Neural crest cell (in vitro differentiated cells): Measurements from ENCODE around the gene TERB1. TPM values are rescaled to one million over a fixed set of nuclear protein-coding genes. Genes with fewer than 3 reads are reported as not detected.

Experiments used
- DNase-seq: peaks from one replicate; pipeline ENCODE4 v3.0.0; 2021; ENCODE audit warnings: low read depth, mixed read lengths, low spot score
- H3K27ac Mint-ChIP-seq: one replicate; pipeline ENCODE4 v1.8.0; 2021; ENCODE audit warnings: mild to moderate bottlenecking, mixed read lengths; ENCODE audit not compliant: unreplicated experiment
- H3K27me3 Mint-ChIP-seq: 2 replicates; pipeline ENCODE4 v1.8.0; 2021; ENCODE audit warnings: low read depth, mild to moderate bottlenecking, mixed read lengths
- H3K36me3 Mint-ChIP-seq: 2 replicates; pipeline ENCODE4 v1.8.0; 2021; ENCODE audit warnings: low read depth, mild to moderate bottlenecking, mixed read lengths
- H3K4me1 Mint-ChIP-seq: 2 replicates; pipeline ENCODE4 v1.8.0; 2021; ENCODE audit warnings: mixed read lengths
- H3K4me3 Mint-ChIP-seq: one replicate; pipeline ENCODE4 v1.8.0; 2021; ENCODE audit warnings: mild to moderate bottlenecking, mixed read lengths
- H3K9me3 Mint-ChIP-seq: 2 replicates; pipeline ENCODE4 v1.8.0; 2021; ENCODE audit warnings: mixed read lengths
- total RNA-seq: library from RNA; stranded (reverse); gene quantifications from 2 replicates; pipeline ENCODE4 v1.2.1, GENCODE V29; 2021
- TF ChIP-seq, protein P1 (sequence below): fragments of 200-600 bp; sonication (generic); conservative IDR thresholded peaks from 2 replicates; pipeline ENCODE4 v1.5.0; 2021; ENCODE audit warnings: antibody characterized with exemption, mild to moderate bottlenecking

Gene TERB1
- total RNA-seq, 1 donor from 2014 or later, result 0.26 TPM

DNA sequence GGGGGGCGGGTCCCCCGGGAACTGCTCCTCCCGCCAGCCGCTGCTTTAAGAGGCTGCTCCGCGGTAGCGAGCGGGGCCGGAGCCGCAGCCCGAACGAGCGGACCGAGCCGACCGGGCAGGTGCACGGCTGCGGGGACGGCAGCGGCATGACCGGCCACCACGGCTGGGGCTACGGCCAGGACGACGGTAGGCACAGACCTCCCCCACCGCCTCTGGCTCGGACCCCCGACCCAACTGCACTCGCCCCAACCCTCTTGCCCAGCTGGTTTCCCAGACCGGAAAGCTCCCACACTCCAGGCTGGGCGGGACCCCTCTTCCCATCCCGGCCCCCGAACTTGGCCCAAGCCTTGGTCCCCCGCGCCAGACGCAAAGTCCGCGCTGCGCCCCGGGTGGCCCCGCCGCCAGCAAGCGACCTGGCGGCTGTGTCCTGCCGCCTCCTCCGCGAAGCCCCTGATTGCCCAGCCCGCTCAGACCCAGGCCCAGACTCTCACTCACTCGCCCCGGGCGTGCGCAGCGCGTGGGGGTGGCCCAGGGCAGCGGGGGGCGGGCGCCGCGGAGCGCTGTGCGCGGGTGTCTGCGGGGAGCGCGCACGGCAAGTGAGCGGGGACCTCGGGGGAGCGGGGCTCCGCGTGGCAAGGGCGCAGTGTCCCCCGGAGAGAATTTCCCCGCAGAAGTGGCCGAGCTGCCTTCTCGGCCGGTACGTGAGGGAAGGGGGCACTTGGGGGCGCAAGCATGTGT is 43.1 kb upstream of the TERB1 start, which contains the start of gene CA7:
CA7 (plus strand) TSS at position 73 of the 738 bp plus-strand sequence; CDS start at position 147, 74 bp downstream.
- DNase-seq, result no peak
- Mint-ChIP-seq H3K4me1 (no peaks in the 10 kb centered on the region), H3K27ac (peak within 1 kb of the TSS; percentile 27), H3K36me3 (no peaks in the 10 kb centered on the region), H3K27me3 (peaks cover 93% of the 10 kb centered on the region), H3K4me3 (peak within 1 kb of the TSS; percentile 79), H3K9me3 (no peaks in the 10 kb centered on the region)
- TF ChIP-seq, protein P1, sequence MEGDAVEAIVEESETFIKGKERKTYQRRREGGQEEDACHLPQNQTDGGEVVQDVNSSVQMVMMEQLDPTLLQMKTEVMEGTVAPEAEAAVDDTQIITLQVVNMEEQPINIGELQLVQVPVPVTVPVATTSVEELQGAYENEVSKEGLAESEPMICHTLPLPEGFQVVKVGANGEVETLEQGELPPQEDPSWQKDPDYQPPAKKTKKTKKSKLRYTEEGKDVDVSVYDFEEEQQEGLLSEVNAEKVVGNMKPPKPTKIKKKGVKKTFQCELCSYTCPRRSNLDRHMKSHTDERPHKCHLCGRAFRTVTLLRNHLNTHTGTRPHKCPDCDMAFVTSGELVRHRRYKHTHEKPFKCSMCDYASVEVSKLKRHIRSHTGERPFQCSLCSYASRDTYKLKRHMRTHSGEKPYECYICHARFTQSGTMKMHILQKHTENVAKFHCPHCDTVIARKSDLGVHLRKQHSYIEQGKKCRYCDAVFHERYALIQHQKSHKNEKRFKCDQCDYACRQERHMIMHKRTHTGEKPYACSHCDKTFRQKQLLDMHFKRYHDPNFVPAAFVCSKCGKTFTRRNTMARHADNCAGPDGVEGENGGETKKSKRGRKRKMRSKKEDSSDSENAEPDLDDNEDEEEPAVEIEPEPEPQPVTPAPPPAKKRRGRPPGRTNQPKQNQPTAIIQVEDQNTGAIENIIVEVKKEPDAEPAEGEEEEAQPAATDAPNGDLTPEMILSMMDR, result no peak

DNA sequence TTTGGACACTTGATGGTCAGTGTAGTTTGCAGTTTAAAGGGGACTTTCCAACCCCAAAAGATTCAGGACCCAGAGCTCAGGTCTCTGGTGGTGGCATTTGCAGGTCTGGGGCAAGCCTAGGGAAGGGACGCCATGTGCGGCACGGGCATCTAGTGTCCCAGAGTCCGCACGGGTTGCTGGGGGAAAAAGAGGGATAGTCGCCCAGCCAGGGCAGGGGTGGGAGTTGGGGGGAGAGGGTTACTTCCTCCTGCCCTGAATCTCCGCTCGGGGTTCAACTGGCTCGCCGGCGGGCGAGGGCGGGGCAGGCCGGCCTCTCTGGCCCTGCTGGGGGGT is 42.6 kb upstream of the TERB1 start:
- Mint-ChIP-seq H3K27ac (no peak overlapping the region), H3K4me3 (peak overlapping the region; percentile 79), H3K4me1 (no peaks in the 10 kb centered on the region), H3K36me3 (no peaks in the 10 kb centered on the region), H3K9me3 (no peaks in the 10 kb centered on the region), H3K27me3 (peaks cover 95% of the 10 kb centered on the region)
- DNase-seq, result no peak
- TF ChIP-seq, protein P1, result no peak

DNA sequence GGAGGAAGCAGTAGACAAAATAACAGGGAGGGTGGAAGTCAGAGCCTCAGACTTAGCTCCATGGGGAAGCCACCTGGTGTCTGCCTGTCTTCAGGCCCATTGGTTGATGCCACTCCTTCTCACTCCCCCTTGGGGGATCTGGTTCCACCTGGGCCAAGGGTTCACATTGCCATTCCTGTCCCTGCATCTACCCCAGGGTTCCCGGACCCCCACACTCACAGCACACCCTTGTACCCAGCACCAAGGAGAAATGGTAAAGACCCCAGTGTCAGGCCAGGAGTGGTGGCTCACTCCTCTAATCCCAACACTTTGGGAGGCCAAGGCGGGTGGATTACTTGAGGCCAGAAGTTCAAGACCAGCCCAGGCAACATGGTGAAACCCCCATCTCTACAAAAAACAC is 41.8 kb upstream of the TERB1 start:
- Mint-ChIP-seq H3K36me3 (no peaks in the 10 kb centered on the region), H3K27ac (no peak overlapping the region), H3K27me3 (peaks cover 95% of the 10 kb centered on the region), H3K4me3 (peak overlapping the region; percentile 37), H3K4me1 (no peaks in the 10 kb centered on the region), H3K9me3 (peaks cover 4% of the 10 kb centered on the region)
- TF ChIP-seq, protein P1, result no peak
- no peak for DNase-seq

DNA sequence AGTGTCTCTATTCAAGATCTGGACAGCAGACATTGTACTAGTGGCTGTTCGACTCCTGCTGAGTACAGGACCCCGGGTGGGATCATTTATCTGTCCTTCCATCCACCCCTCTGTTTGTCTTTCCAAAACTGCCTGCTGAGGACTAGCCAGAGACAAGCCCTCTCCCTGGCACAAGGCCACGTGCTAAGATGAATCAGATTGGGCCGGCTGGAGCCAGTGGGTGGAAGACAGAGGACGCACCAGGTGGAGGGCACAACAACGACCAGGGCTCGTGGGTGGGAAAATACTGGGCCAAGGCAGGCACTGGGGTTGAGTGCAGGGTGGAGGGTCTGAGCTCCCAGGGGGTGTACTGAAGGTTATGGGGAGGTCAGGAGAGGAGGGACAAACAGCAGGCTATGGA is 41.4 kb upstream of the TERB1 start:
- no peaks in the 10 kb centered on the region for H3K36me3 Mint-ChIP-seq
- no peak overlapping the region for H3K27ac Mint-ChIP-seq
- no peak for DNase-seq
- H3K9me3 Mint-ChIP-seq, result peaks cover 5% of the 10 kb centered on the region
- no peaks in the 10 kb centered on the region for H3K4me1 Mint-ChIP-seq
- H3K27me3 Mint-ChIP-seq, result peaks cover 93% of the 10 kb centered on the region
- TF ChIP-seq, protein P1, result no peak
- peak overlapping the region; percentile 3 for H3K4me3 Mint-ChIP-seq

DNA sequence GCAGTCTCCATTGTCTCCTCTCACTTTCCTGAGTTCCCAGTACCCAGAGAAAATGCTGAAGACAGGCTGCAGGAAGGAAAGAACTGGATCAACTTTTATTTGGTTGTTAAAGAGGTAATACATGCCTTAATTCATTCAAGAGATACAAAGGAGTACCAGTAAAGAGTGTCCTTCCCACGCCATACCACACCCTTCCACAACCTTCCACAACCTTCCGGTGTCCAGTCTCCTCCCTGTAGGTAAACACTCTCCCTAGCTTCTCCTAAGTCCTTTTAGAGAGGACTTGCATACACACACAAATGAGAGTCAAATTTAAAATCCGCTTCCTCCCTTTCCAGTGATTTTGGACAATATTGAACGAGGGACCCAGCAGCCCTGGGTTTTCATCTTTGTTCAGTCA is 40.0 kb upstream of the TERB1 start:
- TF ChIP-seq, protein P1, result no peak
- Mint-ChIP-seq H3K36me3 (no peaks in the 10 kb centered on the region), H3K4me3 (no peak overlapping the region), H3K27me3 (peaks cover 90% of the 10 kb centered on the region), H3K27ac (no peak overlapping the region), H3K4me1 (no peaks in the 10 kb centered on the region), H3K9me3 (peaks cover 5% of the 10 kb centered on the region)
- DNase-seq, result no peak
